Medulla oblongata (tissue), 1 donor: Measurements from ENCODE around the gene CDC37.

Experiments
- DNase-seq: peaks from one replicate; pipeline ENCODE4 v3.0.0-alpha.2; 2015; ENCODE audit errors: extremely low spot score

The CDC37 gene

GRCh38 chr19:10353793-10354391 is 49.5 kb downstream of the CDC37 start:
- DNase-seq, result no peak

GRCh38 chr19:10352764-10353671 is 50.3 kb downstream of the CDC37 start:
- DNase-seq, result no peak

GRCh38 chr19:10346509-10346908 is 56.8 kb downstream of the CDC37 start:
- peak; percentile 27 for DNase-seq

GRCh38 chr19:10344780-10345179 is 58.6 kb downstream of the CDC37 start:
- no peak for DNase-seq

- DNase-seq, result no peak
Observed at GRCh38 chr19:10343495-10343894, 59.8 kb downstream of the CDC37 start.
